Suppressor macrophage (primary cell): Measurements from ENCODE around the gene ADAM20.
"Not testable (repeated sequence)": the region's sequence is repeated elsewhere in the genome, so short reads cannot be mapped to it uniquely, and the experiment has no call there.

Source experiments
- DNase-seq, 4 experiments: peaks; one replicate each; pipeline ENCODE4 v3.0.0-alpha.2; 2020 to 2022
- total RNA-seq, 17 experiments: gene quantifications; one replicate each; lab custom pipeline; 2026; ENCODE audit warnings: mixed read lengths in 6 of 17, inconsistent platforms in 3 of 17; lab: John Stamatoyannopoulos, UW

ADAM20 gene
- total RNA-seq: 0.03 to 1.1 (median 0.19) reads per million in 17 experiments

- DNase-seq: no peak
Measured at GRCh38 chr14:70534904-70535303, at the start of gene ADAM20. Gene ADAM20 (minus strand): TSS chr14:70535004. CDS start chr14:70524757, 10,247 bp downstream.

- no peak for DNase-seq
Measured at GRCh38 chr14:70576891-70577290, 42.1 kb upstream of the ADAM20 start.

GRCh38 chr14:70573050-70573449, 38.2 kb upstream of the ADAM20 start:
- no peak for DNase-seq

- no peak for DNase-seq
Measured at GRCh38 chr14:70571139-70571538, 36.3 kb upstream of the ADAM20 start.

- peak; percentile 10 to 29 (median 15) for DNase-seq
Measured at GRCh38 chr14:70567791-70568190, 33.0 kb upstream of the ADAM20 start.

- no peak for DNase-seq
Measured at GRCh38 chr14:70563869-70564268, 29.1 kb upstream of the ADAM20 start.

GRCh38 chr14:70563417-70563816, 28.6 kb upstream of the ADAM20 start:
- no peak for DNase-seq

GRCh38 chr14:70558356-70558755, 23.6 kb upstream of the ADAM20 start:
- DNase-seq: no peak

GRCh38 chr14:70555890-70556289, 21.1 kb upstream of the ADAM20 start:
- no peak for DNase-seq

- no peak for DNase-seq
Measured at GRCh38 chr14:70538087-70538486, 3.3 kb upstream of the ADAM20 start.

- DNase-seq: no peak
Measured at GRCh38 chr14:70536830-70537229, 2.0 kb upstream of the ADAM20 start.

- no peak for DNase-seq
Measured at GRCh38 chr14:70530417-70530816, 4.4 kb downstream of the ADAM20 start.

- no peak for DNase-seq
Measured at GRCh38 chr14:70527501-70528105, 7.2 kb downstream of the ADAM20 start.

GRCh38 chr14:70525691-70526090, 9.1 kb downstream of the ADAM20 start:
- no peak for DNase-seq

GRCh38 chr14:70515811-70516210, 19.0 kb downstream of the ADAM20 start:
- DNase-seq: no peak

GRCh38 chr14:70514168-70515069, 20.4 kb downstream of the ADAM20 start:
- DNase-seq: no peak

GRCh38 chr14:70498191-70498590, 36.6 kb downstream of the ADAM20 start:
- DNase-seq: no peak

- no peak for DNase-seq
Measured at GRCh38 chr14:70489579-70490200, 45.1 kb downstream of the ADAM20 start.

GRCh38 chr14:70477356-70478105, 57.3 kb downstream of the ADAM20 start:
- DNase-seq: not testable (repeated sequence)

GRCh38 chr14:70475459-70475858, 59.3 kb downstream of the ADAM20 start:
- DNase-seq: not testable (repeated sequence)

GRCh38 chr14:70473825-70474224, 61.0 kb downstream of the ADAM20 start:
- DNase-seq: no peak
